T-cell (primary cell): ENCODE measurements around the gene PIEZO2. TPM values are rescaled to one million over a fixed set of nuclear protein-coding genes. Genes with fewer than 3 reads are reported as not detected.

Experiments
- ATAC-seq, 4 experiments: fragments of 200-7000 bp in 3 of 4; fragments of 150-1000 bp in 1 of 4; cut with Tn5 transposase; replicated peaks in 1 of 4; 1 replicate in 3 of 4; 2 replicates in 1 of 4; pipeline ENCODE4 v1.10.0; 2021; ENCODE audit warnings: moderate library complexity in 3 of 4, mild to moderate bottlenecking in 2 of 4, moderate number of reproducible peaks in 1 of 4
- CTCF ChIA-PET, 2 donors: fragments of 300-600 bp; sonication (Branson Sonifier 250); formaldehyde crosslinking; loops; one replicate each; lab custom pipeline; 2022; ENCODE audit warnings: antibody characterized with exemption in 2 of 2; lab: Charles Lee
- POLR2A ChIA-PET, 2 donors: fragments of 300-600 bp; sonication (Branson Sonifier 250); formaldehyde crosslinking; loops; one replicate each; lab custom pipeline; 2022; ENCODE audit warnings: antibody characterized with exemption in 2 of 2; lab: Charles Lee
- DNase-seq, 35 experiments: peaks; one replicate each; pipeline versions ENCODE4 v3.0.0 to v3.0.0-alpha.2; 2013 to 2023
- H3K27ac ChIP-seq: one replicate; pipeline ENCODE4 v1.5.1; 2013; ENCODE audit warnings: low read length
- H3K27me3 ChIP-seq, 2 experiments: replicated peaks in 1 of 2; 1 replicate in 1 of 2; 2 replicates in 1 of 2; pipeline versions ENCODE4 v1.6.1 to v1.7.0; 2013; ENCODE audit warnings: low read length in 1 of 2, mixed read lengths in 1 of 2; ENCODE audit not compliant: control insufficient read depth in 2 of 2, insufficient read depth in 2 of 2; ENCODE audit errors: extremely low read depth in 1 of 2
- H3K36me3 ChIP-seq, 2 donors: 1 replicate in 1 of 2; 2 replicates in 1 of 2; pipeline versions ENCODE4 v1.6.1 to v1.7.0; 2013; ENCODE audit warnings: low read length in 1 of 2; ENCODE audit not compliant: control insufficient read depth in 2 of 2, insufficient read depth in 1 of 2; ENCODE audit errors: extremely low read depth in 1 of 2
- H3K4me1 ChIP-seq, 2 experiments: 1 replicate in 1 of 2; 2 replicates in 1 of 2; pipeline versions ENCODE4 v1.6.1 to v1.7.0; 2013; ENCODE audit warnings: low read length in 2 of 2, mixed read lengths in 1 of 2; ENCODE audit not compliant: insufficient read depth in 2 of 2, control insufficient read depth in 1 of 2; ENCODE audit errors: extremely low read depth in 1 of 2
- H3K4me3 ChIP-seq, 2 donors: 1 replicate in 1 of 2; 2 replicates in 1 of 2; pipeline versions ENCODE4 v1.5.1 to v1.7.0; 2013; ENCODE audit warnings: mild to moderate bottlenecking in 2 of 2, low read length in 1 of 2, moderate library complexity in 1 of 2; ENCODE audit not compliant: control insufficient read depth in 1 of 2; ENCODE audit errors: extremely low read depth in 1 of 2
- H3K9me3 ChIP-seq: 2 replicates; pipeline ENCODE4 v1.7.0; 2013
- H3K27ac Mint-ChIP-seq, 2 donors: one replicate each; pipeline ENCODE4 v1.8.0; 2020 to 2021; ENCODE audit warnings: mild to moderate bottlenecking in 2 of 2, mixed read lengths in 2 of 2
- H3K27me3 Mint-ChIP-seq, 2 donors: one replicate each; pipeline ENCODE4 v1.8.0; 2021 to 2022; ENCODE audit warnings: mixed read lengths in 2 of 2
- H3K36me3 Mint-ChIP-seq: one replicate; pipeline ENCODE4 v1.8.0; 2021; ENCODE audit warnings: mixed read lengths
- H3K4me1 Mint-ChIP-seq, 3 donors: one replicate each; pipeline ENCODE4 v1.8.0; 2020 to 2022; ENCODE audit warnings: mixed read lengths in 3 of 3, mild to moderate bottlenecking in 1 of 3
- H3K4me3 Mint-ChIP-seq, 3 donors: one replicate each; pipeline ENCODE4 v1.8.0; 2020 to 2022; ENCODE audit warnings: mild to moderate bottlenecking in 3 of 3, mixed read lengths in 3 of 3, moderate library complexity in 3 of 3
- H3K9me3 Mint-ChIP-seq, 3 donors: one replicate each; pipeline ENCODE4 v1.8.0; 2020 to 2022; ENCODE audit warnings: mixed read lengths in 3 of 3
- WGBS: methylation state at CpG from one replicate; pipeline ENCODE4 v1.1.5; 2013; ENCODE audit warnings: missing lambda C conversion rate; ENCODE audit not compliant: insufficient coverage; 5-methylcytosine and 5-hydroxymethylcytosine counted together
- total RNA-seq, 35 experiments: library from RNA in 6 of 35; stranded (reverse) in 6 of 35; fragments of 120-200 nt in 1 of 35; gene quantifications; one replicate each; pipeline versions ENCODE4 v1.2.1 to v1.2.4 and lab custom pipeline; 2013 to 2026

The PIEZO2 gene
- total RNA-seq, 5 donors from 2014 or later (not counting 1 experiment from before 2014, with no cell fraction given) = 0.05 to 0.90 (median 0.21) TPM; not detected in 1

DNA sequence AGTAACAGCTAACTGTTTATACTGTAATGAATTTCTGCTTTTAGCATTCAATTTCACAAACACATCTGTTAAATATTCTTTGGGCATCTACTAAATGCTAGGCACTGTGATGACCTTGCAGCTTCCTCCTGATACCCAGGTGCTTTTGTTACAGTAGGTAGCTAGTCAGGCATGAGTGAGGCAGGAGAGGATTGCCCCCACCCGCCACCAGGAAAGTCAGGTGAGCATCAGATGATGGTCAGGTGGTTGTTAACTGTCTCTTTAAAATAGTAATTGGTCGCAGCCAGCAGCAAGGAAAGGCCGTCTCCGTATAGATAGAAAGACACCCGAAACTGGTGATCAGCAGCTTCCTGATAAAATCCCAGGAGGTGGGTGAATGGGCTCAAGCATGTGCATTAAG lies 255.6 kb downstream of the PIEZO2 start:
- Mint-ChIP-seq H3K27ac (no peak overlapping the region), H3K36me3 (no peaks in the 10 kb centered on the region)
- CTCF ChIA-PET = no interaction called here

DNA sequence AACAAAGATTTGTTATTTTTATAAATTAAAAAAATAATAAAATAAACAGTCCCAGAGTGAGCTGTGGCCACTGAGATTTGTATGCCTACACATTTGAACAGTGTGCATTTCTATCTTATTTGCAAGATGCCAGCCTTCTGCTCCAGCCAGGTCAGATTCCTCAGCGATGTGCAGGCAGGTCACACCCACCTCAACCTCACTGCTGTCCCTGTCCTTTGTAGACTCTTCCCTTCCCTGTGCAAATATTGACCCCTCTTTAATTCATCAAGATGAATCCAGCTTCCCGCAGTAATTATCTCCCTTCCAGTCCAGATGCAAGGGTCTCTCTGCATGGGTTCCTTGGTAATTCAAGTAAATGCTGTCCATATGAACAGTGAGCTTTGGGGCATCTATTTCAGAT lies 256.2 kb downstream of the PIEZO2 start:
- no peak for DNase-seq
- Mint-ChIP-seq H3K27ac (no peak overlapping the region), H3K36me3 (no peaks in the 10 kb centered on the region), H3K4me3 (no peak overlapping the region), H3K4me1 (peaks cover 0 to 6% (median 2%) of the 10 kb centered on the region in 3 donors), H3K9me3 (peaks cover 0 to 6% (median 0%) of the 10 kb centered on the region in 3 donors), H3K27me3 (peaks cover 10 to 17% of the 10 kb centered on the region in 2 donors)
- Histone ChIP-seq H3K4me3 (no peak overlapping the region), H3K4me1 (no peaks in the 10 kb centered on the region), H3K27ac (no peak overlapping the region), H3K27me3 (peaks cover 0 to 7% of the 10 kb centered on the region in 2 experiments), H3K9me3 (no peaks in the 10 kb centered on the region), H3K36me3 (no peaks in the 10 kb centered on the region)
- 88% methylated on average over 1 of the region's 2 CpGs for WGBS
- no peak for ATAC-seq
- POLR2A ChIA-PET = no interaction called here
- CTCF ChIA-PET = no interaction called here

More for the DNA sequence above, 255.6 kb downstream of the PIEZO2 start:
- H3K4me1 ChIP-seq = no peaks in the 10 kb centered on the region
- Mint-ChIP-seq H3K4me3 (no peak overlapping the region), H3K27me3 (peaks cover 7 to 16% of the 10 kb centered on the region in 2 donors), H3K4me1 (peaks cover 0 to 6% (median 2%) of the 10 kb centered on the region in 3 donors), H3K9me3 (peaks cover 0 to under 1% (median 0%) of the 10 kb centered on the region in 3 donors)
- H3K27me3 ChIP-seq = peaks cover 0 to 7% of the 10 kb centered on the region in 2 experiments
- H3K9me3 ChIP-seq = no peaks in the 10 kb centered on the region
- ATAC-seq (no peak), DNase-seq (no peak)
- no peak overlapping the region for H3K27ac ChIP-seq
- 85% methylated on average over 4 of the region's 5 CpGs for WGBS
- no peaks in the 10 kb centered on the region for H3K36me3 ChIP-seq
- H3K4me3 ChIP-seq = no peak overlapping the region
- POLR2A ChIA-PET = no interaction called here

DNA sequence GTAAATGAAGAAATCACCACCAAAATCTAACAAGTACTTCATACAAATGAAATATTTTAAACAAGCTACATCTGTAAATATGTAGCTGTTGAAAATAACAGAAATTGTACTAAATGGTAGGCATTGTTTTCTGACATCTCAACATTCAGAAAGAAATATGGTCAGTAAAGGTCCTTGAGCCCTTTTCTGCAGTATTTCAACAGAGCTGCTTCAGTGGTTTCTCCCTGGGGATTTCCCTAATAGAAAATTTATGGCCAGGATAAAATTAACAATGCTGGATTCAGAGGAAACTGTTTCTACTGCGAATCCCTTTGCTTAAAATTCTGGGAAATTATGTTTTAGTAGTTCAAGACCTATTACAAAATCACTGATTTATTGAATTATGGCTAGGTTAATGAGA lies 256.6 kb downstream of the PIEZO2 start:
- H3K4me3 ChIP-seq = no peak overlapping the region
- H3K27ac ChIP-seq = no peak overlapping the region
- H3K4me3 Mint-ChIP-seq = no peak overlapping the region
- H3K27me3 ChIP-seq = peaks cover 0 to 7% of the 10 kb centered on the region in 2 experiments
- no peaks in the 10 kb centered on the region for H3K9me3 ChIP-seq
- peaks cover 0 to 6% (median 0%) of the 10 kb centered on the region in 3 donors for H3K9me3 Mint-ChIP-seq
- DNase-seq (no peak), ATAC-seq (no peak)
- no peaks in the 10 kb centered on the region for H3K36me3 ChIP-seq
- peaks cover 0 to 6% (median 2%) of the 10 kb centered on the region in 3 donors for H3K4me1 Mint-ChIP-seq
- CTCF ChIA-PET = no interaction called here
- WGBS = no CpG with 5 or more reads among the region's 1 CpG
- POLR2A ChIA-PET = no interaction called here
- H3K36me3 Mint-ChIP-seq = no peaks in the 10 kb centered on the region
- H3K27ac Mint-ChIP-seq = no peak overlapping the region
- H3K4me1 ChIP-seq = no peaks in the 10 kb centered on the region
- H3K27me3 Mint-ChIP-seq = peaks cover 10 to 17% of the 10 kb centered on the region in 2 donors

DNA sequence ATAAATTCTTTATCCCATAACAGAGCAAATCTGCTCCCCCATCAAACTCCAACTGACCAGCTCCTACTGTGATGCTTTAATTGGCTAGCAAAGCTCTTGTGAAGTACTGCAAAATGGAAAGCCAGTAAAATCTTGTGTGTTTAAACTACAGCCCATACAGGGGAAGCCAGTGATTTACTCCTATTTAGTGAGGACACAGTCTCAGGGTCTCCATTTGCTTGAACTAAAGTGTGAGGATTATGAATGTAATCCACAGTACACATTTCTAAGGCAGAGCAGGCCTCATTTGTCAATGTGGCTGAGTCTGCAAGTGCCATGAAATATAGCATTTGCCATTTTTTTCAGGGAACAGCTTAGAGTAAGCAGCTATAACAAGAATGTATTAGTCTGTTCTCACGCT lies 259.3 kb downstream of the PIEZO2 start:
- no peaks in the 10 kb centered on the region for H3K4me1 ChIP-seq
- H3K36me3 ChIP-seq = no peaks in the 10 kb centered on the region
- Mint-ChIP-seq H3K27ac (no peak overlapping the region), H3K4me3 (no peak overlapping the region), H3K4me1 (peaks cover 0 to 6% (median 2%) of the 10 kb centered on the region in 3 donors), H3K27me3 (peaks cover 10 to 17% of the 10 kb centered on the region in 2 donors), H3K36me3 (no peaks in the 10 kb centered on the region), H3K9me3 (peaks cover 0 to 6% (median 4%) of the 10 kb centered on the region in 3 donors)
- H3K4me3 ChIP-seq = no peak overlapping the region
- WGBS = no CpG with 5 or more reads among the region's 1 CpG
- ChIA-PET CTCF (no interaction called here), POLR2A (no interaction called here)
- H3K27ac ChIP-seq = no peak overlapping the region
- no peaks in the 10 kb centered on the region for H3K9me3 ChIP-seq
- no peak for ATAC-seq
- DNase-seq = no peak
- peaks cover 0 to 7% of the 10 kb centered on the region in 2 experiments for H3K27me3 ChIP-seq

DNA sequence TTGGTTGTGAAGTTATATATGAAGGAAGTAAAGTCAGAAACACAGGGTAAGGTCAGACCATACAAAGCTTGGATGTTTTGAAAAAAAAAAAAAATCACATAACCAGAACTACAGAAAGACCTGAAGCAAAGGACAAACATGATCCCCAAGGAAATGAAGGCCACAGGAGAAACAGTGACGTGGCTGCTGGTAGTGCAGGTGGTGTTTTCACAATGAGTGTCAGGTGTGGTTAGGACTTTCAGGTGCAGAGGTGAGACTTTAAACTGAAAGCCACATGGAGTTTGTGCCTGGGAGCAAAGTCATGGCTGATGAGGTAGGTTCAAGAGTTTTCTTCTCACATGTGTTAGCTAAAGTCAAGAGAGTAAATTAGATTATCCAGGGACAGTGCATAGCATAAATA lies 270.7 kb downstream of the PIEZO2 start:
- Histone ChIP-seq H3K27me3 (no peaks in the 10 kb centered on the region), H3K4me1 (no peaks in the 10 kb centered on the region), H3K9me3 (no peaks in the 10 kb centered on the region), H3K27ac (no peak overlapping the region), H3K4me3 (no peak overlapping the region), H3K36me3 (no peaks in the 10 kb centered on the region)
- ChIA-PET CTCF (interaction anchor here in 1 of 2 donors (0.7 kb wide), 1 partner anchor 29 kb away, joined by 3 read pairs; no protein-coding TSS in a partner anchor), POLR2A (no interaction called here)
- Mint-ChIP-seq H3K27ac (no peak overlapping the region), H3K4me1 (no peaks in the 10 kb centered on the region), H3K36me3 (no peaks in the 10 kb centered on the region), H3K27me3 (no peaks in the 10 kb centered on the region), H3K9me3 (no peaks in the 10 kb centered on the region), H3K4me3 (no peak overlapping the region)
- no peak for DNase-seq
- no peak for ATAC-seq
- WGBS = 22% methylated on average over 1 of the region's 1 CpG

DNA sequence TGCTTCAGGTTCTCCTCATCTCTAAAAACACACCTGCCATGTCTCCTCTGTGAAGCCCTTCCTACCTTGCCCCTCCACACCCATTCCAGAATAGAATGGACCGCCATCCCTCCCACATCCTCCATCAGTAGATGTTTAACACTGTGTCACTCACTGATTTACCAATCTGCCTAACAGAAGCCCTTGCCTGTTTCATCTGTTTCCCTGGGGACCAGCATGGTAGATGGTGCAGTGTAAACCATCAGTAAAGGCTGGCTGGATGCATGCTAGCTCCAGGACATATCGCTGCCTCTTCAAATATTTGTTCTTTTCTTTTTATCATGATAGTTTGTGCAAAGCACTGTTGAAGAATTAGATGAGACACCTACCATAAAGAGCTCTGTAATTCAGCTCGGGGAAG lies 271.4 kb downstream of the PIEZO2 start:
- no peaks in the 10 kb centered on the region for H3K4me1 Mint-ChIP-seq
- no peaks in the 10 kb centered on the region for H3K27me3 ChIP-seq
- CTCF ChIA-PET = no interaction called here
- POLR2A ChIA-PET = no interaction called here
- ATAC-seq (no peak), DNase-seq (no peak)
- H3K27ac ChIP-seq = no peak overlapping the region
- no peaks in the 10 kb centered on the region for H3K36me3 Mint-ChIP-seq
- H3K9me3 Mint-ChIP-seq = no peaks in the 10 kb centered on the region
- no peaks in the 10 kb centered on the region for H3K36me3 ChIP-seq
- no peak overlapping the region for H3K27ac Mint-ChIP-seq
- H3K4me3 ChIP-seq = no peak overlapping the region
- no peaks in the 10 kb centered on the region for H3K4me1 ChIP-seq
- 86% methylated on average over 1 of the region's 3 CpGs for WGBS
- no peak overlapping the region for H3K4me3 Mint-ChIP-seq
- no peaks in the 10 kb centered on the region for H3K9me3 ChIP-seq
- no peaks in the 10 kb centered on the region for H3K27me3 Mint-ChIP-seq

DNA sequence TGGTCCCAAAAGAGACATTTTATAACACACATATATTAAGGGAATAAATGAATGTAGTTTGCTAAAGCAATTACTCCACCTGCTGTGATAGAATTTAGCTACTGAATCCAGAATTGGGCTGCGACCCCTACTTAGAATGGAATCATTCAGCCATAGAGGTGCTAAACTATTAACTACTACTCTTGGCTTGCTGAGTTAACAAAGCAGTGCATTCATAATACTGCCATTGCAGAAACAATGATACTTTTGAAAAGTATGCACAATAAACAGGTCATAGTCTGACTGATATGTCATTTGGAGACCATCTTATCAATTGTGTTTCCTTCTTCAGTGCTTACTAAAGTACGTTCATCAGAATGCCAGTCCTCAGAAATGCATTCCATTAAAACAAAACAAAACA lies 273.6 kb downstream of the PIEZO2 start:
- no peaks in the 10 kb centered on the region for H3K9me3 Mint-ChIP-seq
- Histone ChIP-seq H3K4me3 (no peak overlapping the region), H3K36me3 (no peaks in the 10 kb centered on the region), H3K9me3 (no peaks in the 10 kb centered on the region), H3K4me1 (no peaks in the 10 kb centered on the region), H3K27ac (no peak overlapping the region), H3K27me3 (no peaks in the 10 kb centered on the region)
- 100% methylated on average over 1 of the region's 2 CpGs for WGBS
- no peaks in the 10 kb centered on the region for H3K4me1 Mint-ChIP-seq
- peaks cover 2 to 3% of the 10 kb centered on the region in 2 donors for H3K27me3 Mint-ChIP-seq
- H3K27ac Mint-ChIP-seq = no peak overlapping the region
- no peaks in the 10 kb centered on the region for H3K36me3 Mint-ChIP-seq
- ChIA-PET CTCF (no interaction called here), POLR2A (no interaction called here)
- H3K4me3 Mint-ChIP-seq = no peak overlapping the region
- DNase-seq = no peak
- no peak for ATAC-seq
